TTC549 (cell line): ENCODE results near the gene ASB3.
"Not testable (repeated sequence)": the region's sequence is repeated elsewhere in the genome, so short reads cannot be mapped to it uniquely, and the experiment has no call there.

ENCODE experiments used
- FAIRE-seq: peaks from 2 replicates; lab custom pipeline; 2012; peaks lifted over from hg19 to GRCh38; lab: Jason Lieb, UNC

Gene ASB3

GRCh38 chr2:53786705-53787613 lies at the start of gene ASB3, which contains the start of gene ERLEC1:
ASB3 (minus strand) TSS chr2:53786953; CDS start chr2:53765572, 21,381 bp downstream.
ERLEC1 (plus strand) TSS chr2:53787044; CDS start chr2:53787211, 167 bp downstream.
- no peak for FAIRE-seq

- not testable (repeated sequence) for FAIRE-seq
Measured at GRCh38 chr2:53829980-53830290, 43.2 kb upstream of the ASB3 start.

GRCh38 chr2:53829273-53829979 lies 42.7 kb upstream of the ASB3 start:
- no peak for FAIRE-seq

- FAIRE-seq = no peak
Measured at GRCh38 chr2:53828331-53828730, 41.6 kb upstream of the ASB3 start.

- no peak for FAIRE-seq
Measured at GRCh38 chr2:53827398-53828175, 40.8 kb upstream of the ASB3 start.

GRCh38 chr2:53826587-53827397 lies 40.0 kb upstream of the ASB3 start:
- FAIRE-seq = no peak

- no peak for FAIRE-seq
Measured at GRCh38 chr2:53826030-53826410, 39.3 kb upstream of the ASB3 start.

GRCh38 chr2:53823639-53824038 lies 36.9 kb upstream of the ASB3 start:
- not testable (repeated sequence) for FAIRE-seq

GRCh38 chr2:53821810-53822209 lies 35.1 kb upstream of the ASB3 start:
- no peak for FAIRE-seq

GRCh38 chr2:53820711-53821110 lies 34.0 kb upstream of the ASB3 start:
- no peak for FAIRE-seq

- no peak for FAIRE-seq
Measured at GRCh38 chr2:53820048-53820447, 33.3 kb upstream of the ASB3 start.

- FAIRE-seq = no peak
Measured at GRCh38 chr2:53819634-53820033, 32.9 kb upstream of the ASB3 start.

- no peak for FAIRE-seq
Measured at GRCh38 chr2:53818854-53819435, 32.2 kb upstream of the ASB3 start.

- no peak for FAIRE-seq
Measured at GRCh38 chr2:53813151-53813550, 26.4 kb upstream of the ASB3 start.

GRCh38 chr2:53811601-53812000 lies 24.8 kb upstream of the ASB3 start:
- FAIRE-seq = no peak

GRCh38 chr2:53802617-53803151 lies 15.9 kb upstream of the ASB3 start:
- FAIRE-seq = no peak

- FAIRE-seq = no peak
Measured at GRCh38 chr2:53801547-53801946, 14.8 kb upstream of the ASB3 start.

GRCh38 chr2:53793821-53794220 lies 7.1 kb upstream of the ASB3 start:
- no peak for FAIRE-seq

GRCh38 chr2:53793261-53793660 lies 6.5 kb upstream of the ASB3 start:
- FAIRE-seq = no peak

GRCh38 chr2:53787614-53788289 lies 999 bp upstream of the ASB3 start:
- no peak for FAIRE-seq

GRCh38 chr2:53786352-53786704 lies 425 bp downstream of the ASB3 start:
- FAIRE-seq = no peak
